GM21360 (cell line): ENCODE results near the gene ZNF771.

Source experiments
- ATAC-seq: cut with Tn5 transposase; IDR thresholded peaks from one replicate; pipeline ENCODE4 v1.9.1; 2021; ENCODE audit warnings: mild to moderate bottlenecking, moderate library complexity; ENCODE audit not compliant: unreplicated experiment

Gene ZNF771

GRCh38 chr16:30407102-30407803, at the start of gene ZNF771:
ZNF771 (plus strand) TSS chr16:30407606; CDS start chr16:30408054, 448 bp downstream.
- peak; percentile 71 for ATAC-seq

- ATAC-seq, result no peak
Observed at GRCh38 chr16:30357715-30358576, 49.5 kb upstream of the ZNF771 start.

- no peak for ATAC-seq
Observed at GRCh38 chr16:30358577-30358936, 48.8 kb upstream of the ZNF771 start.

- no peak for ATAC-seq
Observed at GRCh38 chr16:30358990-30359870, 48.2 kb upstream of the ZNF771 start.

- ATAC-seq, result no peak
Observed at GRCh38 chr16:30359871-30360170, 47.6 kb upstream of the ZNF771 start.

GRCh38 chr16:30361180-30361579, 46.2 kb upstream of the ZNF771 start:
- no peak for ATAC-seq

- ATAC-seq, result no peak
Observed at GRCh38 chr16:30365200-30365599, 42.2 kb upstream of the ZNF771 start.

- ATAC-seq, result no peak
Observed at GRCh38 chr16:30366511-30366910, 40.9 kb upstream of the ZNF771 start.

- ATAC-seq, result no peak
Observed at GRCh38 chr16:30367349-30368009, 39.9 kb upstream of the ZNF771 start.

- ATAC-seq, result no peak
Observed at GRCh38 chr16:30368122-30368791, 39.1 kb upstream of the ZNF771 start.

GRCh38 chr16:30368792-30369090, 38.7 kb upstream of the ZNF771 start:
- ATAC-seq, result no peak

GRCh38 chr16:30369091-30369937, 38.1 kb upstream of the ZNF771 start:
- ATAC-seq, result no peak

GRCh38 chr16:30369938-30370455, 37.4 kb upstream of the ZNF771 start:
- ATAC-seq, result peak; percentile 9

GRCh38 chr16:30370456-30371247, 36.8 kb upstream of the ZNF771 start, which contains the start of gene TBC1D10B:
TBC1D10B (minus strand) TSS chr16:30370494; CDS start chr16:30370183, 311 bp downstream.
- ATAC-seq, result peak; percentile 68

- ATAC-seq, result no peak
Observed at GRCh38 chr16:30371248-30371816, 36.1 kb upstream of the ZNF771 start.

GRCh38 chr16:30372038-30372712, 35.2 kb upstream of the ZNF771 start:
- no peak for ATAC-seq

- ATAC-seq, result no peak
Observed at GRCh38 chr16:30372725-30373124, 34.7 kb upstream of the ZNF771 start.

GRCh38 chr16:30374538-30374937, 32.9 kb upstream of the ZNF771 start, which contains the start of gene MYL11:
MYL11 (plus strand) TSS chr16:30374802; CDS start chr16:30374858, 56 bp downstream.
- ATAC-seq, result no peak
